Lower leg skin (tissue), 4 donors: Measurements from ENCODE around the gene THSD4. TPM values are rescaled to one million over a fixed set of nuclear protein-coding genes. Genes with fewer than 3 reads are reported as not detected.

Source experiments
- DNase-seq, 2 donors: peaks; one replicate each; pipeline ENCODE4 v3.0.0-alpha.2; 2019; ENCODE audit warnings: low spot score in 2 of 2
- H3K4me3 ChIP-seq: fragments of 200-600 bp; sonication (generic); 2 replicates; pipeline ENCODE4 v1.5.1; 2017; ENCODE audit warnings: mild to moderate bottlenecking, low read depth; ENCODE audit not compliant: poor library complexity, severe bottlenecking
- CTCF ChIP-seq, 3 donors: fragments of 450-650 bp; IDR thresholded peaks; one replicate each; pipeline ENCODE4 v1.5.1; 2016; ENCODE audit warnings: antibody characterized with exemption in 3 of 3, mild to moderate bottlenecking in 3 of 3, moderate library complexity in 2 of 3
- POLR2A ChIP-seq, 2 donors: fragments of 450-650 bp; IDR thresholded peaks; one replicate each; pipeline ENCODE4 v1.6.1; 2016 to 2017; ENCODE audit warnings: antibody characterized with exemption in 2 of 2, mild to moderate bottlenecking in 1 of 2, moderate library complexity in 1 of 2
- WGBS, 2 donors: methylation state at CpG; one replicate each; pipeline ENCODE4 v1.1.5; 2018; 5-methylcytosine and 5-hydroxymethylcytosine counted together
- intact Hi-C: fragments of 100-400 bp; cut with DNase I; formaldehyde crosslinking; loops from one replicate; pipeline ENCODE4 v1.15.0; 2023; ENCODE audit warnings: low total_unique reads
- total RNA-seq, 4 donors: library from RNA; depleted of rRNA; stranded (reverse); fragments of >200 nt; gene quantifications; one replicate each; pipeline ENCODE4 v1.1.0, GENCODE V29; 2016

The THSD4 gene
- total RNA-seq, 4 donors from 2014 or later: 9.3 to 39.2 (median 32.8) TPM

- TF ChIP-seq POLR2A (IDR thresholded peaks at IDR 0.05) (no peak), CTCF (IDR thresholded peaks at IDR 0.05) (no peak)
- 55 to 78% methylated on average over 1 of the region's 1 CpG for WGBS, 2 donors
- no peak for DNase-seq
- intact Hi-C loops: no loop called here
- H3K4me3 ChIP-seq: no peak overlapping the region
These were observed 233.3 kb downstream of the THSD4 start for GRCh38 chr15:71348597-71348996.

- WGBS, 2 donors: 90 to 93% methylated on average over 4 of the region's 4 CpGs
These were observed 234.1 kb downstream of the THSD4 start for GRCh38 chr15:71349336-71349735.

GRCh38 chr15:71349736-71350526 is 234.7 kb downstream of the THSD4 start:
- DNase-seq: no peak
- WGBS, 2 donors: 89 to 93% methylated on average over 7 of the region's 7 CpGs
- TF ChIP-seq POLR2A (IDR thresholded peaks at IDR 0.05) (no peak), CTCF (IDR thresholded peaks at IDR 0.05) (no peak)
- intact Hi-C loops: no loop called here
- no peak overlapping the region for H3K4me3 ChIP-seq

More at GRCh38 chr15:71349336-71349735, 234.1 kb downstream of the THSD4 start:
- no peak overlapping the region for H3K4me3 ChIP-seq
- TF ChIP-seq CTCF (IDR thresholded peaks at IDR 0.05) (no peak), POLR2A (IDR thresholded peaks at IDR 0.05) (no peak)
- intact Hi-C loops: no loop called here
- DNase-seq: no peak

- WGBS, 2 donors: 90 to 92% methylated on average over 7 of the region's 7 CpGs
- H3K4me3 ChIP-seq: no peak overlapping the region
- DNase-seq: no peak
- intact Hi-C loops: no loop called here
- TF ChIP-seq CTCF (IDR thresholded peaks at IDR 0.05) (no peak), POLR2A (IDR thresholded peaks at IDR 0.05) (no peak)
These were observed 235.5 kb downstream of the THSD4 start for GRCh38 chr15:71350622-71351378.

- no peak overlapping the region for H3K4me3 ChIP-seq
- no peak for TF ChIP-seq CTCF (IDR thresholded peaks at IDR 0.05)
- no peak for TF ChIP-seq POLR2A (IDR thresholded peaks at IDR 0.05)
- DNase-seq: no peak
- intact Hi-C loops: no loop called here
- 82 to 87% methylated on average over 5 of the region's 5 CpGs for WGBS, 2 donors
These were observed 236.9 kb downstream of the THSD4 start for GRCh38 chr15:71352125-71352524.
